ENCODE data around the gene IGSF11. TPM values are rescaled to one million over a fixed set of nuclear protein-coding genes. Genes with fewer than 3 reads are reported as not detected.
A peak's percentile ranks its signal among the peaks of the same experiment; 100 is the strongest.

Gene IGSF11
- total and polyA plus RNA-seq, 9 of the 15 experiments (the other 6 are each of a cell fraction or from before 2014, with no cell fraction given): 1.2 to 2.8 (median 1.7) TPM

DNA sequence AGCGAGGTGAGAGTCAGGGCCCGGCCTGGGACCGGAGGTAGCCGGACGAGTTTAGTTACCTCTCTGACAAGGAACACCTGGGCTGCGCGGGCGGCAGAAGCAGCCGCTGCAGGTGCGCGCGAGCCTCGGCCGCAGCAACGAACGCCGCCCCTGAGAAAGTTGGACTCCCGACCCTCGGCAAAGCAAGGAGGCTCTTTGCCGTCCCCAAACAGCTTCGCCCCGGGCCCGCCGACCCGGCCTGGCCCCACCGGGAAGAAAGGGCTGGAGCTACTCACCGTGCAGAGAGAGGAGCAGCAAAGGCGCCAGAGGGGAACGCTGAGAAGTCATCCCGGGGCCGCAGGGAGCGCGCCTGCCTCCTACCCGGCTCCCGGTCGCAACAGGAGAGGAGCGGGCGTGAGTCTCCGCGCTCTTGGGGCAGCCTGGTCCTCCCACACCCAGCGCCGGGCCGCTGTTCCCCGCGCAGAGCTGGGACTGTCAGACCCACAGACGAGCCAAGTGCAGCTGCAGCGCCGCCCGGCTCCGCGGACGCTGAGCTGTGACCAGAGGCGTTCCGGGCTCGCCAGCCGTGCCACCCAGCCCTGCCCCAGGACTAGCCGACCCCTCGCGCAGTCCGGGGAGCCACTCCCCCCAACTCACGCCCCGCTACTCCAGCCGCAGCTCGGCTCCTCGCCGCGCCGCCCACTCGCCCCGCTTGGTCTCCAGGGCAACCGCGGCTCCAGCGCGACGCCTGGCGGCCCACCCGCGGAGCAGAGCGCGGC, at the start of gene IGSF11 (continued):
- TF ChIP-seq ZEB2 (IDR thresholded peaks at IDR 0.05) (0 out of 2 replicates have a peak, but pooled peaks have one; percentile 41), ARHGAP35 (IDR thresholded peaks at IDR 0.05; ENCODE audit: partially characterized antibody) (no peak), FUS (optimal IDR thresholded peaks at IDR 0.05; ENCODE audit: low read depth, low read length) (no peak), TGIF2 (CRISPR knock-in tag; IDR thresholded peaks at IDR 0.05) (peak; percentile 26; the same call in 1 of the 2 replicates), FOXJ2 (tag; IDR thresholded peaks at IDR 0.05) (no peak), ZNF41 (CRISPR knock-in tag; conservative IDR thresholded peaks at IDR 0.05) (no peak), CXXC5 (CRISPR knock-in tag; IDR thresholded peaks at IDR 0.05) (peak; percentile 81), MTA3 (IDR thresholded peaks at IDR 0.05; ENCODE audit: borderline replicate concordance) (0 out of 2 replicates have a peak, but pooled peaks have one; percentile 14)
- TF ChIP-seq, protein P1, sequence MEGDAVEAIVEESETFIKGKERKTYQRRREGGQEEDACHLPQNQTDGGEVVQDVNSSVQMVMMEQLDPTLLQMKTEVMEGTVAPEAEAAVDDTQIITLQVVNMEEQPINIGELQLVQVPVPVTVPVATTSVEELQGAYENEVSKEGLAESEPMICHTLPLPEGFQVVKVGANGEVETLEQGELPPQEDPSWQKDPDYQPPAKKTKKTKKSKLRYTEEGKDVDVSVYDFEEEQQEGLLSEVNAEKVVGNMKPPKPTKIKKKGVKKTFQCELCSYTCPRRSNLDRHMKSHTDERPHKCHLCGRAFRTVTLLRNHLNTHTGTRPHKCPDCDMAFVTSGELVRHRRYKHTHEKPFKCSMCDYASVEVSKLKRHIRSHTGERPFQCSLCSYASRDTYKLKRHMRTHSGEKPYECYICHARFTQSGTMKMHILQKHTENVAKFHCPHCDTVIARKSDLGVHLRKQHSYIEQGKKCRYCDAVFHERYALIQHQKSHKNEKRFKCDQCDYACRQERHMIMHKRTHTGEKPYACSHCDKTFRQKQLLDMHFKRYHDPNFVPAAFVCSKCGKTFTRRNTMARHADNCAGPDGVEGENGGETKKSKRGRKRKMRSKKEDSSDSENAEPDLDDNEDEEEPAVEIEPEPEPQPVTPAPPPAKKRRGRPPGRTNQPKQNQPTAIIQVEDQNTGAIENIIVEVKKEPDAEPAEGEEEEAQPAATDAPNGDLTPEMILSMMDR (IDR thresholded peaks at IDR 0.05 in 2 of 3, conservative IDR thresholded peaks at IDR 0.05 in 1 of 3; ENCODE audit: insufficient read depth in 2 of 3, low read depth in 1 of 3, low read length in 3 of 3): peak; percentile 39 to 74 (median 61); a peak in 4 of 6 replicates
- TF ChIP-seq, protein P2, sequence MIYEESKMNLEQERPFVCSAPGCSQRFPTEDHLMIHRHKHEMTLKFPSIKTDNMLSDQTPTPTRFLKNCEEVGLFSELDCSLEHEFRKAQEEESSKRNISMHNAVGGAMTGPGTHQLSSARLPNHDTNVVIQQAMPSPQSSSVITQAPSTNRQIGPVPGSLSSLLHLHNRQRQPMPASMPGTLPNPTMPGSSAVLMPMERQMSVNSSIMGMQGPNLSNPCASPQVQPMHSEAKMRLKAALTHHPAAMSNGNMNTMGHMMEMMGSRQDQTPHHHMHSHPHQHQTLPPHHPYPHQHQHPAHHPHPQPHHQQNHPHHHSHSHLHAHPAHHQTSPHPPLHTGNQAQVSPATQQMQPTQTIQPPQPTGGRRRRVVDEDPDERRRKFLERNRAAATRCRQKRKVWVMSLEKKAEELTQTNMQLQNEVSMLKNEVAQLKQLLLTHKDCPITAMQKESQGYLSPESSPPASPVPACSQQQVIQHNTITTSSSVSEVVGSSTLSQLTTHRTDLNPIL (CRISPR knock-in tag; IDR thresholded peaks at IDR 0.05): no peak
- TF ChIP-seq, protein P3, sequence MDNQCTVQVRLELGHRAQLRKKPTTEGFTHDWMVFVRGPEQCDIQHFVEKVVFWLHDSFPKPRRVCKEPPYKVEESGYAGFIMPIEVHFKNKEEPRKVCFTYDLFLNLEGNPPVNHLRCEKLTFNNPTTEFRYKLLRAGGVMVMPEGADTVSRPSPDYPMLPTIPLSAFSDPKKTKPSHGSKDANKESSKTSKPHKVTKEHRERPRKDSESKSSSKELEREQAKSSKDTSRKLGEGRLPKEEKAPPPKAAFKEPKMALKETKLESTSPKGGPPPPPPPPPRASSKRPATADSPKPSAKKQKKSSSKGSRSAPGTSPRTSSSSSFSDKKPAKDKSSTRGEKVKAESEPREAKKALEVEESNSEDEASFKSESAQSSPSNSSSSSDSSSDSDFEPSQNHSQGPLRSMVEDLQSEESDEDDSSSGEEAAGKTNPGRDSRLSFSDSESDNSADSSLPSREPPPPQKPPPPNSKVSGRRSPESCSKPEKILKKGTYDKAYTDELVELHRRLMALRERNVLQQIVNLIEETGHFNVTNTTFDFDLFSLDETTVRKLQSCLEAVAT (IDR thresholded peaks at IDR 0.05): no peak
- TF ChIP-seq, protein P4, sequence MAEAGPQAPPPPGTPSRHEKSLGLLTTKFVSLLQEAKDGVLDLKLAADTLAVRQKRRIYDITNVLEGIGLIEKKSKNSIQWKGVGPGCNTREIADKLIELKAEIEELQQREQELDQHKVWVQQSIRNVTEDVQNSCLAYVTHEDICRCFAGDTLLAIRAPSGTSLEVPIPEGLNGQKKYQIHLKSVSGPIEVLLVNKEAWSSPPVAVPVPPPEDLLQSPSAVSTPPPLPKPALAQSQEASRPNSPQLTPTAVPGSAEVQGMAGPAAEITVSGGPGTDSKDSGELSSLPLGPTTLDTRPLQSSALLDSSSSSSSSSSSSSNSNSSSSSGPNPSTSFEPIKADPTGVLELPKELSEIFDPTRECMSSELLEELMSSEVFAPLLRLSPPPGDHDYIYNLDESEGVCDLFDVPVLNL (CRISPR knock-in tag; IDR thresholded peaks at IDR 0.05; ENCODE audit: low read depth): no peak
- TF ChIP-seq, protein P5, sequence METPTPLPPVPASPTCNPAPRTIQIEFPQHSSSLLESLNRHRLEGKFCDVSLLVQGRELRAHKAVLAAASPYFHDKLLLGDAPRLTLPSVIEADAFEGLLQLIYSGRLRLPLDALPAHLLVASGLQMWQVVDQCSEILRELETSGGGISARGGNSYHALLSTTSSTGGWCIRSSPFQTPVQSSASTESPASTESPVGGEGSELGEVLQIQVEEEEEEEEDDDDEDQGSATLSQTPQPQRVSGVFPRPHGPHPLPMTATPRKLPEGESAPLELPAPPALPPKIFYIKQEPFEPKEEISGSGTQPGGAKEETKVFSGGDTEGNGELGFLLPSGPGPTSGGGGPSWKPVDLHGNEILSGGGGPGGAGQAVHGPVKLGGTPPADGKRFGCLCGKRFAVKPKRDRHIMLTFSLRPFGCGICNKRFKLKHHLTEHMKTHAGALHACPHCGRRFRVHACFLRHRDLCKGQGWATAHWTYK (CRISPR knock-in tag; IDR thresholded peaks at IDR 0.05): peak; percentile 71; the same call in 1 of the 2 replicates
- TF ChIP-seq, protein P6, sequence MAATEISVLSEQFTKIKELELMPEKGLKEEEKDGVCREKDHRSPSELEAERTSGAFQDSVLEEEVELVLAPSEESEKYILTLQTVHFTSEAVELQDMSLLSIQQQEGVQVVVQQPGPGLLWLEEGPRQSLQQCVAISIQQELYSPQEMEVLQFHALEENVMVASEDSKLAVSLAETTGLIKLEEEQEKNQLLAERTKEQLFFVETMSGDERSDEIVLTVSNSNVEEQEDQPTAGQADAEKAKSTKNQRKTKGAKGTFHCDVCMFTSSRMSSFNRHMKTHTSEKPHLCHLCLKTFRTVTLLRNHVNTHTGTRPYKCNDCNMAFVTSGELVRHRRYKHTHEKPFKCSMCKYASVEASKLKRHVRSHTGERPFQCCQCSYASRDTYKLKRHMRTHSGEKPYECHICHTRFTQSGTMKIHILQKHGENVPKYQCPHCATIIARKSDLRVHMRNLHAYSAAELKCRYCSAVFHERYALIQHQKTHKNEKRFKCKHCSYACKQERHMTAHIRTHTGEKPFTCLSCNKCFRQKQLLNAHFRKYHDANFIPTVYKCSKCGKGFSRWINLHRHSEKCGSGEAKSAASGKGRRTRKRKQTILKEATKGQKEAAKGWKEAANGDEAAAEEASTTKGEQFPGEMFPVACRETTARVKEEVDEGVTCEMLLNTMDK (IDR thresholded peaks at IDR 0.05; ENCODE audit: borderline replicate concordance, insufficient read depth, low read depth, low read length, poor library complexity, severe bottlenecking): peak; percentile 30
- TF ChIP-seq, protein P7, sequence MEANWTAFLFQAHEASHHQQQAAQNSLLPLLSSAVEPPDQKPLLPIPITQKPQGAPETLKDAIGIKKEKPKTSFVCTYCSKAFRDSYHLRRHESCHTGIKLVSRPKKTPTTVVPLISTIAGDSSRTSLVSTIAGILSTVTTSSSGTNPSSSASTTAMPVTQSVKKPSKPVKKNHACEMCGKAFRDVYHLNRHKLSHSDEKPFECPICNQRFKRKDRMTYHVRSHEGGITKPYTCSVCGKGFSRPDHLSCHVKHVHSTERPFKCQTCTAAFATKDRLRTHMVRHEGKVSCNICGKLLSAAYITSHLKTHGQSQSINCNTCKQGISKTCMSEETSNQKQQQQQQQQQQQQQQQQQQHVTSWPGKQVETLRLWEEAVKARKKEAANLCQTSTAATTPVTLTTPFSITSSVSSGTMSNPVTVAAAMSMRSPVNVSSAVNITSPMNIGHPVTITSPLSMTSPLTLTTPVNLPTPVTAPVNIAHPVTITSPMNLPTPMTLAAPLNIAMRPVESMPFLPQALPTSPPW (CRISPR knock-in tag; IDR thresholded peaks at IDR 0.05): peak; percentile 76
